Measurements from ENCODE around the gene SLC48A1. TPM values are rescaled to one million over a fixed set of nuclear protein-coding genes. Genes with fewer than 3 reads are reported as not detected.
"Not testable (repeated sequence)": the region's sequence is repeated elsewhere in the genome, so short reads cannot be mapped to it uniquely, and the experiment has no call there.

The SLC48A1 gene
- total RNA-seq, 1 experiment from 2014 or later: 14.0 TPM

- no peak for DNase-seq (ENCODE audit: low spot score)
Measured at GRCh38 chr12:47791351-47791746, 18.3 kb downstream of the SLC48A1 start.

- DNase-seq (ENCODE audit: low spot score): no peak
Measured at GRCh38 chr12:47791874-47792273, 18.8 kb downstream of the SLC48A1 start.

- DNase-seq (ENCODE audit: low spot score): no peak
Measured at GRCh38 chr12:47793015-47793681, 20.1 kb downstream of the SLC48A1 start.

- DNase-seq (ENCODE audit: low spot score): no peak
Measured at GRCh38 chr12:47794679-47795078, 21.6 kb downstream of the SLC48A1 start.

GRCh38 chr12:47795121-47795813 is 22.2 kb downstream of the SLC48A1 start:
- no peak for DNase-seq (ENCODE audit: low spot score)

GRCh38 chr12:47795814-47796411 is 22.9 kb downstream of the SLC48A1 start:
- no peak for DNase-seq (ENCODE audit: low spot score)

- no peak for DNase-seq (ENCODE audit: low spot score)
Measured at GRCh38 chr12:47797441-47797840, 24.4 kb downstream of the SLC48A1 start.

- no peak for DNase-seq (ENCODE audit: low spot score)
Measured at GRCh38 chr12:47798382-47798948, 25.4 kb downstream of the SLC48A1 start.

GRCh38 chr12:47799357-47799955 is 26.4 kb downstream of the SLC48A1 start:
- no peak for DNase-seq (ENCODE audit: low spot score)

- DNase-seq (ENCODE audit: low spot score): no peak
Measured at GRCh38 chr12:47800582-47800981, 27.5 kb downstream of the SLC48A1 start.

- DNase-seq (ENCODE audit: low spot score): no peak
Measured at GRCh38 chr12:47801170-47801903, 28.3 kb downstream of the SLC48A1 start.

- DNase-seq (ENCODE audit: low spot score): no peak
Measured at GRCh38 chr12:47801904-47802246, 28.8 kb downstream of the SLC48A1 start.

GRCh38 chr12:47802312-47802711 is 29.3 kb downstream of the SLC48A1 start:
- no peak for DNase-seq (ENCODE audit: low spot score)

- DNase-seq (ENCODE audit: low spot score): no peak
Measured at GRCh38 chr12:47803191-47803875, 30.3 kb downstream of the SLC48A1 start.

GRCh38 chr12:47804171-47804570 is 31.1 kb downstream of the SLC48A1 start:
- DNase-seq (ENCODE audit: low spot score): no peak

GRCh38 chr12:47805417-47805816 is 32.4 kb downstream of the SLC48A1 start:
- DNase-seq (ENCODE audit: low spot score): no peak

GRCh38 chr12:47807338-47807737 is 34.3 kb downstream of the SLC48A1 start:
- DNase-seq (ENCODE audit: low spot score): no peak

GRCh38 chr12:47808050-47808449 is 35.0 kb downstream of the SLC48A1 start:
- DNase-seq (ENCODE audit: low spot score): no peak

- no peak for DNase-seq (ENCODE audit: low spot score)
Measured at GRCh38 chr12:47808574-47809365, 35.7 kb downstream of the SLC48A1 start.

GRCh38 chr12:47809518-47809917 is 36.5 kb downstream of the SLC48A1 start:
- DNase-seq (ENCODE audit: low spot score): not testable (repeated sequence)

Measured in H4 (cell line).